OCI-LY3 (cell line): ENCODE results near the gene NPHP3.

Experiments used
- H2AFZ ChIP-seq: fragments of 200-600, 300-600 bp; shearing (Covaris generic); 2 replicates; pipeline ENCODE4 v1.6.0; 2014; ENCODE audit warnings: antibody characterized with exemption, low read depth, low read length
- H3K27ac ChIP-seq: fragments of 200-600, 300-600 bp; sonication (generic); 2 replicates; pipeline ENCODE4 v1.5.1; 2014; ENCODE audit warnings: mild to moderate bottlenecking, low read length, moderate library complexity, mixed read lengths
- H3K27me3 ChIP-seq: fragments of 200-600, 300-600 bp; sonication (generic); 2 replicates; pipeline ENCODE4 v1.6.1; 2014; ENCODE audit warnings: low read depth, low read length, mixed read lengths
- H3K36me3 ChIP-seq: fragments of 200-600, 300-600 bp; sonication (generic); replicated peaks from 2 replicates; pipeline ENCODE3; 2014; ENCODE audit warnings: low read depth, low read length, mixed read lengths
- H3K4me1 ChIP-seq: fragments of 300-600, 200-600 bp; sonication (generic); 2 replicates; pipeline ENCODE4 v1.6.1; 2014; ENCODE audit warnings: low read length, mixed read lengths
- H3K4me2 ChIP-seq: fragments of 200-600, 300-600 bp; sonication (generic); 2 replicates; pipeline ENCODE4 v1.6.1; 2014; ENCODE audit warnings: low read length, mixed read lengths
- H3K4me3 ChIP-seq: fragments of 300-600, 200-600 bp; sonication (generic); 2 replicates; pipeline ENCODE4 v1.5.1; 2014; ENCODE audit warnings: antibody characterized with exemption, mild to moderate bottlenecking, low read length, moderate library complexity
- H3K79me2 ChIP-seq: fragments of 300-600, 200-600 bp; shearing (Covaris generic); 2 replicates; pipeline ENCODE4 v1.6.1; 2014; ENCODE audit warnings: mild to moderate bottlenecking, low read length, mixed read lengths
- H3K9ac ChIP-seq: fragments of 300-600, 200-600 bp; shearing (Covaris generic); 2 replicates; pipeline ENCODE4 v1.6.0; 2014; ENCODE audit warnings: mild to moderate bottlenecking, low read length, moderate library complexity
- H3K9me3 ChIP-seq: fragments of 200-600, 300-600 bp; shearing (Covaris generic); 2 replicates; pipeline ENCODE4 v1.6.1; 2014; ENCODE audit warnings: low read length, mixed read lengths; ENCODE audit not compliant: insufficient read depth
- H4K20me1 ChIP-seq: fragments of 200-600, 300-600 bp; sonication (generic); 2 replicates; pipeline ENCODE4 v1.6.1; 2016; ENCODE audit warnings: low read length, mixed read lengths; ENCODE audit not compliant: insufficient read depth
- CTCF ChIP-seq: fragments of 200-600, 300-600 bp; sonication (generic); IDR thresholded peaks from 2 replicates; pipeline ENCODE4 v1.5.1; 2014; ENCODE audit warnings: antibody characterized with exemption, low read length, low read depth
- EZH2phosphoT487 ChIP-seq: fragments of 200-600 bp; shearing (Covaris generic); IDR thresholded peaks from 2 replicates; pipeline ENCODE4 v1.6.1; 2018; ENCODE audit warnings: antibody characterized with exemption, mixed run types, low read depth

Gene NPHP3

GRCh38 chr3:132694991-132695390, 27.2 kb downstream of the NPHP3 start:
- Histone ChIP-seq H4K20me1 (no peaks in the 10 kb centered on the region), H3K36me3 (peaks cover 9% of the 10 kb centered on the region), H2AFZ (no peak overlapping the region), H3K4me2 (no peak overlapping the region), H3K9me3 (no peaks in the 10 kb centered on the region), H3K27ac (no peak overlapping the region), H3K4me1 (no peaks in the 10 kb centered on the region), H3K79me2 (no peaks in the 10 kb centered on the region), H3K4me3 (no peak overlapping the region), H3K27me3 (no peaks in the 10 kb centered on the region), H3K9ac (no peak overlapping the region)
- TF ChIP-seq EZH2phosphoT487 (no peak), CTCF (no peak)

DNA sequence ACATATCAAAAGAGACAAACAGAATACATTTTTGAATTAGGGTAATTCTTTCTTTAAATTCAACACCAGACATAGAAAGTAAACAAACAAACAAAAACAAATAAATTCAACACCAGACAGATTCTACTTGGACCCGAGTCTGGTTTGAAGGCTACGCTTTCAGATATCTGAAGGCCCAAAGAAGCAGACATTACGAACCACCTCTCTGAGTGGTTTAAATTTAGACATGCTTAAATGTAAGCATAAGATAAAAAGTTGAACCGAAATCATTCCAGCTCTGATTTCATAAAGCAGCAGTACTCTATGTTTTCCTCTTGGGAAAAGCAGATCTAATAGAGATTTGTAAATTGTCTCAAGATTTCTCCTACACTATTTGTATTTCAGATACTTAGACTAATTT, 32.2 kb downstream of the NPHP3 start:
- no peak overlapping the region for H3K9ac ChIP-seq
- H3K4me1 ChIP-seq = no peaks in the 10 kb centered on the region
- no peak for TF ChIP-seq EZH2phosphoT487
- H3K79me2 ChIP-seq = no peaks in the 10 kb centered on the region
- H3K4me2 ChIP-seq = no peak overlapping the region
- H3K36me3 ChIP-seq = peaks cover 8% of the 10 kb centered on the region
- no peak overlapping the region for H3K4me3 ChIP-seq
- H2AFZ ChIP-seq = no peak overlapping the region
- no peaks in the 10 kb centered on the region for H4K20me1 ChIP-seq
- no peaks in the 10 kb centered on the region for H3K9me3 ChIP-seq
- no peaks in the 10 kb centered on the region for H3K27me3 ChIP-seq
- H3K27ac ChIP-seq = no peak overlapping the region

DNA sequence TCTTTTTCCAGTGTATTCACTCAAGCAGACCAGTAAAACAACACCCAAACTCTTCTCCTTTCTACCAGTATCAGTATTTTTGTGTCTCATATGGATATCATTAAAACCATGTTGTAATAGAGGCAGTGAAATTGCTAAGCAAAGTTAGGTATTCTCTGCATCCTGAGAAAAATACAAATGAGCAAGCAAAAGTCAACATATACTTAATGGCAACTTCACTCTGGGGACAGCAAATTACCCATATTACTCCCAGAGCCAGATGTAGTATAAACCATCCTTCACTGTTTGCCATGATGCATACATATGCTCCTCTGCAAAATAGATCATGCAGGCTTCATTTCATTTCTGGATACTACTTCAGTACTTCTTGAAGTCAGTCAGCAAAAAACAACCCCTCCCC, 40.0 kb downstream of the NPHP3 start:
- Histone ChIP-seq H3K9me3 (no peaks in the 10 kb centered on the region), H2AFZ (no peak overlapping the region), H3K4me2 (no peak overlapping the region), H3K4me3 (no peak overlapping the region), H3K4me1 (no peaks in the 10 kb centered on the region), H4K20me1 (no peaks in the 10 kb centered on the region), H3K9ac (no peak overlapping the region), H3K27ac (no peak overlapping the region), H3K36me3 (peaks cover 10% of the 10 kb centered on the region), H3K27me3 (no peaks in the 10 kb centered on the region), H3K79me2 (no peaks in the 10 kb centered on the region)
- TF ChIP-seq EZH2phosphoT487 (no peak), CTCF (no peak)

GRCh38 chr3:132681421-132681820, 40.8 kb downstream of the NPHP3 start:
- H3K27me3 ChIP-seq = no peaks in the 10 kb centered on the region
- H3K27ac ChIP-seq = no peak overlapping the region
- peaks cover 18% of the 10 kb centered on the region for H3K36me3 ChIP-seq
- no peak overlapping the region for H3K9ac ChIP-seq
- TF ChIP-seq CTCF (no peak), EZH2phosphoT487 (no peak)
- no peak overlapping the region for H2AFZ ChIP-seq
- no peaks in the 10 kb centered on the region for H3K4me1 ChIP-seq
- no peak overlapping the region for H3K4me3 ChIP-seq
- no peaks in the 10 kb centered on the region for H3K9me3 ChIP-seq
- no peaks in the 10 kb centered on the region for H4K20me1 ChIP-seq
- H3K4me2 ChIP-seq = no peak overlapping the region
- no peaks in the 10 kb centered on the region for H3K79me2 ChIP-seq

- H3K27me3 ChIP-seq = no peaks in the 10 kb centered on the region
- TF ChIP-seq CTCF = no peak
- no peak for TF ChIP-seq EZH2phosphoT487
- no peak overlapping the region for H2AFZ ChIP-seq
- no peaks in the 10 kb centered on the region for H3K9me3 ChIP-seq
- H3K9ac ChIP-seq = no peak overlapping the region
- H4K20me1 ChIP-seq = 0 out of 2 replicates have a peak, but pooled peaks cover 5% of the 10 kb centered on the region
- H3K4me3 ChIP-seq = no peak overlapping the region
- no peak overlapping the region for H3K27ac ChIP-seq
- H3K4me2 ChIP-seq = no peak overlapping the region
- H3K79me2 ChIP-seq = no peaks in the 10 kb centered on the region
- H3K4me1 ChIP-seq = peaks cover 11% of the 10 kb centered on the region
- H3K36me3 ChIP-seq = peaks cover 29% of the 10 kb centered on the region
Observed at GRCh38 chr3:132679911-132680310, 42.3 kb downstream of the NPHP3 start.
